Right lobe of liver (tissue), 4 donors: ENCODE measurements around the gene HCN4.

Experiments
- POLR2A ChIP-seq: fragments of 450-650 bp; IDR thresholded peaks from one replicate; pipeline ENCODE4 v1.6.1; 2017; ENCODE audit warnings: antibody characterized with exemption, mild to moderate bottlenecking
- TF ChIP-seq, protein P1 (sequence below), 4 donors: fragments of 200-600 bp in 3 of 4; fragments of 450-650 bp in 1 of 4; IDR thresholded peaks; one replicate each; pipeline versions ENCODE4 v1.5.1 to v1.8.0; 2016 to 2022; ENCODE audit warnings: antibody characterized with exemption in 4 of 4, mild to moderate bottlenecking in 2 of 4
- donor health status: DM: no; HTN: no; CAD: no.
- donor health status: DM: no; HTN: no; CAD: no.
- donor health status: DM: no; HTN: yes; CAD: no.

DNA sequence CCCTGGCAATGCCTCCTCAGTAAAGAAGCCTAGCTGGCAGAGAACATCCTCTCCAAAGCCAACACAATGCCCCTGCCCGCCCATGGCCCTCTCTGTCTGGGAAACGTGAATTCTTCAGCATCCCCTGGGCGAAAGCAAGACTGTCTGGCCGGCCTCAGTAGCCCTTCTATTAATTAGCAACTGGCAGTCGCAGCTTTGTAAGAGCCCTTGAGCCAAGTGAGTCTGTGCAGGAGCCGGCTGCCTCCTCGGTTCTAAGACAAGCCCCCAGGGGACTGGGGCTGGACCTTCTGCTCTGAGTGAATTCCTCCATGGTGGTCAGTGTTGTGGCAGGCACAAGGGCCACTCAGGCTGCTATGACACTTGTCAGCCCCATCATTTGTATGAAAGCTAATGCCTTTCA is 7.4 kb downstream of the HCN4 start:
- TF ChIP-seq, protein P1, sequence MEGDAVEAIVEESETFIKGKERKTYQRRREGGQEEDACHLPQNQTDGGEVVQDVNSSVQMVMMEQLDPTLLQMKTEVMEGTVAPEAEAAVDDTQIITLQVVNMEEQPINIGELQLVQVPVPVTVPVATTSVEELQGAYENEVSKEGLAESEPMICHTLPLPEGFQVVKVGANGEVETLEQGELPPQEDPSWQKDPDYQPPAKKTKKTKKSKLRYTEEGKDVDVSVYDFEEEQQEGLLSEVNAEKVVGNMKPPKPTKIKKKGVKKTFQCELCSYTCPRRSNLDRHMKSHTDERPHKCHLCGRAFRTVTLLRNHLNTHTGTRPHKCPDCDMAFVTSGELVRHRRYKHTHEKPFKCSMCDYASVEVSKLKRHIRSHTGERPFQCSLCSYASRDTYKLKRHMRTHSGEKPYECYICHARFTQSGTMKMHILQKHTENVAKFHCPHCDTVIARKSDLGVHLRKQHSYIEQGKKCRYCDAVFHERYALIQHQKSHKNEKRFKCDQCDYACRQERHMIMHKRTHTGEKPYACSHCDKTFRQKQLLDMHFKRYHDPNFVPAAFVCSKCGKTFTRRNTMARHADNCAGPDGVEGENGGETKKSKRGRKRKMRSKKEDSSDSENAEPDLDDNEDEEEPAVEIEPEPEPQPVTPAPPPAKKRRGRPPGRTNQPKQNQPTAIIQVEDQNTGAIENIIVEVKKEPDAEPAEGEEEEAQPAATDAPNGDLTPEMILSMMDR (IDR thresholded peaks at IDR 0.05), result no peak
- no peak for TF ChIP-seq POLR2A
